Ishikawa (cell line): Measurements from ENCODE around the gene SEPHS1.

Experiments
- EP300 ChIP-seq: IDR thresholded peaks from 2 replicates; pipeline ENCODE4 v1.6.1; 2012; ENCODE audit warnings: borderline replicate concordance
- FOXM1 ChIP-seq: IDR thresholded peaks from 2 replicates; pipeline ENCODE4 v1.6.1; 2012; ENCODE audit warnings: low read depth, borderline replicate concordance
- NFIC ChIP-seq: IDR thresholded peaks from 2 replicates; pipeline ENCODE4 v1.6.1; 2012
- ZBTB7A ChIP-seq: IDR thresholded peaks from 2 replicates; pipeline ENCODE4 v1.6.1; 2012; ENCODE audit warnings: low read depth

- TF ChIP-seq FOXM1: no peak
- TF ChIP-seq EP300: no peak
- no peak for TF ChIP-seq ZBTB7A
- no peak for TF ChIP-seq NFIC
Measured at GRCh38 chr10:13338390-13339110, 9.5 kb downstream of the SEPHS1 start.
